Astrocyte (in vitro differentiated cells and primary cell): ENCODE results near the gene ARSI.

ENCODE experiments used
- EZH2 ChIP-seq: IDR thresholded peaks from 2 replicates; pipeline ENCODE4 v1.6.1; 2012; ENCODE audit warnings: mild to moderate bottlenecking, low read length, inconsistent platforms; ENCODE audit not compliant: insufficient read depth
- TF ChIP-seq, protein P1 (sequence below): IDR thresholded peaks from 2 replicates; pipeline ENCODE4 v1.5.1; 2011; ENCODE audit warnings: low read depth, mild to moderate bottlenecking, inconsistent platforms, low read length, moderate library complexity; ENCODE audit not compliant: insufficient read depth

DNA sequence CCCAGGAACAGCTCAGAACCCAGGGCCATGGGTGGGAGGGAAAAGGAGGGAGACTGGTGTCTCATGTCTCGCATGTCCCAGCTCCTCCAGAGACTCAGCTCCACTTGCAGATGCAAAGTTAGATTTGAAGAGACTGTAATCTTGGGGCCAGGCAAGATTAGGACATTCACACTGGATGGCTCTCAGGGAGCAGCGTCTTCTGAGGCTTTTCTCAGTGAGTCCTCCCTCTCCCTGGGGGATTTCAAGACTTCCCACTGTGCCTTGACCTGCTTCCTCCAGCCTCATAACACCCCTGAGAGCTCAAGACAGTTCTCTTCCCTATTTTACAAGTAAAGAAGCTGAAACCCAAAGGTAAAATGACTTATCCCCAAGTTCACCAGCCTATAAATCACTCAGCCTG is 44.3 kb upstream of the ARSI start:
- TF ChIP-seq, protein P1, sequence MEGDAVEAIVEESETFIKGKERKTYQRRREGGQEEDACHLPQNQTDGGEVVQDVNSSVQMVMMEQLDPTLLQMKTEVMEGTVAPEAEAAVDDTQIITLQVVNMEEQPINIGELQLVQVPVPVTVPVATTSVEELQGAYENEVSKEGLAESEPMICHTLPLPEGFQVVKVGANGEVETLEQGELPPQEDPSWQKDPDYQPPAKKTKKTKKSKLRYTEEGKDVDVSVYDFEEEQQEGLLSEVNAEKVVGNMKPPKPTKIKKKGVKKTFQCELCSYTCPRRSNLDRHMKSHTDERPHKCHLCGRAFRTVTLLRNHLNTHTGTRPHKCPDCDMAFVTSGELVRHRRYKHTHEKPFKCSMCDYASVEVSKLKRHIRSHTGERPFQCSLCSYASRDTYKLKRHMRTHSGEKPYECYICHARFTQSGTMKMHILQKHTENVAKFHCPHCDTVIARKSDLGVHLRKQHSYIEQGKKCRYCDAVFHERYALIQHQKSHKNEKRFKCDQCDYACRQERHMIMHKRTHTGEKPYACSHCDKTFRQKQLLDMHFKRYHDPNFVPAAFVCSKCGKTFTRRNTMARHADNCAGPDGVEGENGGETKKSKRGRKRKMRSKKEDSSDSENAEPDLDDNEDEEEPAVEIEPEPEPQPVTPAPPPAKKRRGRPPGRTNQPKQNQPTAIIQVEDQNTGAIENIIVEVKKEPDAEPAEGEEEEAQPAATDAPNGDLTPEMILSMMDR = no peak
- TF ChIP-seq EZH2 = no peak
